Measurements from ENCODE around the gene LYZL1. TPM values are rescaled to one million over a fixed set of nuclear protein-coding genes. Genes with fewer than 3 reads are reported as not detected.

The LYZL1 gene
- total RNA-seq, 1 donor = not detected

DNA sequence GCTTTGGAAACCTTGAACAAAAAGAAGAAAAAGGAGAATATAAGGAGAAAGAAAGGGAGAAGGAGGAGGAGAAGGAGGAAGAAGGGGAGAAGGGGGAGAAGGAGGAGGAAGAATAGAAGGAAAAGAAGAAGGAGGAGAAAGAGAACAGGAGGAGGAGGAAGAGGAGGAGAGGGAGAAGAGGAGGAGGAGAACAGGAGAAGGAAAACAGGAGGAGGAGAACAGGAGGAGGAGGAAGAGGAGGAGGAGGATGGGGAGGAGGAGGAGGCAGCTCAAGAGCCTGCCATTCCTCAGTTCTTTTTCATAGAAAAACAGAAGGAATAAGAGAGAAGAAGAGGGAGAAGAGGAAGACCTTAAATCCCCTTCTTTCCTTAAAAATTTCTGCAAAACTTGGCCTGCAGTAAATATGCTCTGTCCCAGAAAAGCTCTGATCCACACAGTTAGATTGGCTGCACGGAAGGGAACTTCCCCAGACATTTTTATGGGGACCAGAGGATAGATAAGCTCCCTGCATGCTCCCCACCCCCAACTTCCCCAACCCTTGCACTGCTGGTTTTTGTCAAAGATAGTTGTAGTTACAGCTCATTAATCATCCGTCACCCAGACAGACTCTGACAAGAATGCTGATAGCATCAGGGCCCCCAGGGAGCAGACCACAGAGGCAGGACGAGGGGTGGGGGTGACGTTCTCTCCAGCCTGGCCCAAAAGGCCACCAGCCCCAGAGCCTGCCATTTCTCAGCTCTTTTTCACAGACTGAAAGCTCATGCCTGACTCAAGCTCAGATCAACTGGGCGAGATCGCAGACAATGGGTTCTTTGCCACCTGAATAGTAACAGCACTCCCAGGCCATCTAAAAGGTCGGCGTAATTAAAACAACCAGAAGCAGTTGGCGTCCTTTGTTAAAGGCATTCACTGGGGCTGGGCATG, 34.5 kb upstream of the LYZL1 start:
- H3K9me3 ChIP-seq (ENCODE audit: low read depth, low read length) = no peaks in the 10 kb centered on the region
- H3K27me3 ChIP-seq (ENCODE audit: insufficient read depth, low read length) = no peaks in the 10 kb centered on the region
- peaks cover 7% of the 10 kb centered on the region for H3K4me1 ChIP-seq (ENCODE audit: insufficient read depth, low read length)
- no peak overlapping the region for H3K4me3 ChIP-seq (ENCODE audit: low read length)

DNA sequence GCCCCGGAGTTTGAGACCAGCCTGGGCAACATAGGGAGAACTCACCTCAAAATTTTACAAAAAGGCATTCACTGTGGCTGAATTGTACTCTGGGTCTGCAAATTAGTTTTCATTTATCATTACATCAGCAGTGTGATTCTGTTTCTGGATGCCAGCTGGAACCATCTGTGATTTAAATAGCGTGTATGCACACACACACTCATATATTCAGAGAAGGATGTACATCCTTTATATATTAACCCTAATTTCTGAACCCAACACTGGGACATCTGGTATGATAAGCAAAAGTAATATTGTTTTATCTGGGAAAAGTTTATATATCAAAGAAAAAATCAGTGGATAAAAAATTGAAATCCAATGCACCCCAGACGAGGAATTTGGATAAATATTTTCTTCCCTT, 33.8 kb upstream of the LYZL1 start:
- Histone ChIP-seq H3K27me3 (ENCODE audit: insufficient read depth, low read length) (no peaks in the 10 kb centered on the region), H3K9me3 (ENCODE audit: low read depth, low read length) (no peaks in the 10 kb centered on the region), H3K4me1 (ENCODE audit: insufficient read depth, low read length) (peaks cover 7% of the 10 kb centered on the region), H3K4me3 (ENCODE audit: low read length) (no peak overlapping the region)

DNA sequence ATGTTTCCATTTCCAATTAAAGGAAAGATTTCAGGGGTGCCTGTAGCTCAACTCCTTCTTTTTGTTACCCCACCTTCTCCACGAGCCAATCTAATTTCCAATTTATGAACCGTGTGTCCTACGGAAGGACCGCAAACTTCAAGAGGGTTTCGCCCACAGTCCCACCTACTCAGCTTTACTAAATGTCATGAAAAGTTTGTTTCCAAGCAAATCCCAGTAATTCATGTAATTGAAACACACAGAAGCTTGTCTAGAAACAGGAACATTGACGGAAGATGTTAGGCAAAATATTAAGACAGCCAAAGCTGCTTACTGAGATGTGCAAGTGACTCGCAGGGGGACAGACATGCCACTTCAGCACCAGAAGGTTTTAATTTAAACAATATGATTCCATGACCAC, 32.9 kb upstream of the LYZL1 start:
- H3K9me3 ChIP-seq (ENCODE audit: low read depth, low read length) = no peaks in the 10 kb centered on the region
- no peaks in the 10 kb centered on the region for H3K27me3 ChIP-seq (ENCODE audit: insufficient read depth, low read length)
- H3K4me3 ChIP-seq (ENCODE audit: low read length) = no peak overlapping the region
- peaks cover 7% of the 10 kb centered on the region for H3K4me1 ChIP-seq (ENCODE audit: insufficient read depth, low read length)

DNA sequence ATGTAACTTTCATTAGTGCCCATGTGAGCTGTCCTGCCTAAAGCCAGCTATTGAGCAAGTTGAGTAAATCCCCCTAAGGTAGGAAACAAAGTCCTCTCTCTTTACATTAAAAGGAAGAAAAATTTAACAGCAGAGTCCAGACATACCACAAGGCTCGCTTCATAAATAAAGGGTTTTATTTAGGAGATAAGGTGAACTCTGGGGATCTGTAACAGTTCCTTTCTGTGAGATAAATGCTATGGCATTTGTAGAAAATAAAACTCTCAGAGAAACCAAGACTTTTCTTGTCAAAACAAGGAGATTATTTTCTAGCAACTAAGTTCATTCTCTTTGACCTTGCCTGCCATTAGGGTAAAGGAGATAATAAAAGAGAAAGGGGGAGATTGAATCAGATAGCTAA, 32.3 kb upstream of the LYZL1 start:
- H3K27me3 ChIP-seq (ENCODE audit: insufficient read depth, low read length) = no peaks in the 10 kb centered on the region
- H3K4me3 ChIP-seq (ENCODE audit: low read length) = no peak overlapping the region
- peaks cover 7% of the 10 kb centered on the region for H3K4me1 ChIP-seq (ENCODE audit: insufficient read depth, low read length)
- no peaks in the 10 kb centered on the region for H3K9me3 ChIP-seq (ENCODE audit: low read depth, low read length)

DNA sequence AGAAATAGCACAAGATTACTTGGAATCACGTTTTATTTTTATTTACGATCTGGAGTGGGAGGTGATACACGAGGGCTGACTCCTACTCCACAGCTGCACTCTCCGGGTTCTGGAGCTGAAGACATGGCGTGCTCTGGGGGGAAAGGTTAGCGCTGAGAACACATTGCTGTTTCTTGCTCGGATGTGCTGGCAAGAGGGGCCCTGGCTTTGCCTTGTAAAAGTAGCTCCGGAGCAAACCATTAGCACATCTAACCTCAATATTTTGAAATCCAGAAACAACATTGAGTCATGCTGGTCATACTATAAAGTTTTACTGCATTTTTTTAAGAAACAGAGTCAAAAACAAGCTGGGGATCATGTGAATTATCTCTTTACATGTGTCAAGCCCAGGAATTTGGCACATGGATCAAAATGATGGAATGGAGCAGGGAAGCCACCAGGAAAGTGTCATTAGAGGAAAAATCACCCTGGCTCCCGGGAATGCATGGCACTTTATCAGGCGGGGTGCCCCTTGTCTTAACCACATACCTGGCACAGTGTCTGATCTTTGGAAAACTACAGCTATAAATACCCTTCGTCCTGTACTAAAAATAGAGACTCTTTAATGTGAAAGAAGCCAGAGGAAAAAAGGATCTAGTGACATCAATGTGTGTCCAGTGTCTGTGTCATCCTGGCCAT, 31.6 kb upstream of the LYZL1 start:
- no peak overlapping the region for H3K4me3 ChIP-seq (ENCODE audit: low read length)
- H3K4me1 ChIP-seq (ENCODE audit: insufficient read depth, low read length) = peaks cover 7% of the 10 kb centered on the region
- H3K9me3 ChIP-seq (ENCODE audit: low read depth, low read length) = no peaks in the 10 kb centered on the region
- no peaks in the 10 kb centered on the region for H3K27me3 ChIP-seq (ENCODE audit: insufficient read depth, low read length)

DNA sequence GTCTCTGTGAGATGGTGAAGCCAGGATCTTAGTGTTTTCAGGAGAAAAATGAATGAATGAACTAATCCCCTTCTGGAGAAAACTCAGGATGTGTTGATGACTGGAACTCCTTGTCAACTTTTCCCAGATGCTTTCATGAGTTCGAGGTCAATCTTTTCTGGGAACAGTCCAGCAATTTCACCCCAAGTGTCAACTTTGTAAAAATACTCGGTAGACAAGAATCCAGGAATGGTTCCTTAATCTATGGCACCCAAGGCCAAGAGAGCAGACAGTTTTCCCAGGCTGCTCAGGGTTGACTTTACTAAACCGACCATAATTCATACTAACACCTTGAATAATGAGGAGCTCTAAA, 31.1 kb upstream of the LYZL1 start:
- H3K4me3 ChIP-seq (ENCODE audit: low read length) = no peak overlapping the region
- no peaks in the 10 kb centered on the region for H3K27me3 ChIP-seq (ENCODE audit: insufficient read depth, low read length)
- H3K4me1 ChIP-seq (ENCODE audit: insufficient read depth, low read length) = peaks cover 7% of the 10 kb centered on the region
- no peaks in the 10 kb centered on the region for H3K9me3 ChIP-seq (ENCODE audit: low read depth, low read length)

DNA sequence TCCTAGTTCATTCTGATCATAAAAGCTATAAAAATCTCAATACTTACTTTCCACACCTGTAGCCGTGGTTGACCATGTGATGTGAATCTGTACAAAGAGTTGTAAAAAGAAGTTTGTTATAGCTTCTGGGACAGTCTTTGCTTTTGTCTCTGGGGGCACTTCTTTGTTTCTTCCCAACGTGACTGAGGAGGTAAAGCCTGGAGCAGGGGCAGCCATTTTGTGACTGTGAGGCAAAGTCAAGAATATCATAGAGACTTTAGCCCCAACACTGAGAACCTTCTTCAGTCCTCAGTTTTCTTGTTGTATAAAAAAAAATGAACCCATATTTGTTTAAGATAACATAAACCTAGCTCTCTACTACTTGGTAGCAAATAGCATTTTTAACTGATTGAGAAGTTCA, 29.4 kb upstream of the LYZL1 start:
- H3K4me3 ChIP-seq (ENCODE audit: low read length) = no peak overlapping the region

DNA sequence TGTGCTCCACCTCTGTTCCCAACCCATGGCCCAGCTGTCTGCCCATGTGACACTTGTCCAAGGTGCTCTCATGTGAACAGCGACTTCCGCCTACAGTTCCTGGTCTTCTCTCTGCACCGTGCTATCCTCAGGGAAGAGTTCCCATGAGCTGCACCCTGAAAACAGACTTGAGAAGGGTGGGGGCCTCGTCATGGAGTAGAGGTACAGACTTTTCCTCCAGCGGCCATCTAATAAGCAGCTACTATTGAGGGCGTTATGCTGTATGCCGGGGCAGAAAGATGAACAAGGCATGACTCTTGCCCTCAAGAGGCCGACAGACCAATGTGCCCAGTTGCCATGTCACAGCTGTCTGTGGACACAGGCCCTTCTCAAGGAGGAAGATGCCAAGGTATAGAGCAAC, 25.4 kb upstream of the LYZL1 start:
- Histone ChIP-seq H3K27me3 (ENCODE audit: insufficient read depth, low read length) (no peaks in the 10 kb centered on the region), H3K4me1 (ENCODE audit: insufficient read depth, low read length) (no peaks in the 10 kb centered on the region), H3K9me3 (ENCODE audit: low read depth, low read length) (no peaks in the 10 kb centered on the region), H3K4me3 (ENCODE audit: low read length) (no peak overlapping the region)

More for the DNA sequence above, 29.4 kb upstream of the LYZL1 start:
- no peaks in the 10 kb centered on the region for H3K9me3 ChIP-seq (ENCODE audit: low read depth, low read length)
- H3K4me1 ChIP-seq (ENCODE audit: insufficient read depth, low read length) = peaks cover 7% of the 10 kb centered on the region
- H3K27me3 ChIP-seq (ENCODE audit: insufficient read depth, low read length) = no peaks in the 10 kb centered on the region

DNA sequence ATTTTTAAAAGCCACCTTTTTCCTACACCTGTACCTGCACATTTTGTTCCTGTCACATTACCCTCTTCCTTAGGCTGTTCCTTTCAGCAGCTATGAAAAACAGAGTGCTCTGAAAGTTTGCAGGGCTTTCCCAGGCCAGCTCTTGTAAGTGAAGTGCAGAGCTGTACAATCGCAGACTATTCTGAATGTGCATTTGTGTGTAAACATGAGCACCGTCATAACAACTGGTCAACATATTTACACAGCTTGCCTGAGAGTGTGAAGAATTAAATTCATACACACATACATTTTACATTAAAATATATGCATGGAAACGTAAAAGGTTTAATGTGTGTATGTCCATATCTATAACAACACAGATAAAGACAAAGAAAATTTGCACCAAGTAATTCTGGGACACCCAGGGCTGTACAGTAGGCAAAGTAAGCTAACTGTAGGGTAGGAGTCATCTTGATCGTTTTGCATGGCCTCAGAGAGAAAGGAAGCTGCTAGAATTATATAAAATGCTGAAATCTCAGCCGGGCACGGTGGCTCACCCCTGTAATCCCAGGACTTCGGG, 23.6 kb upstream of the LYZL1 start:
- no peaks in the 10 kb centered on the region for H3K4me1 ChIP-seq (ENCODE audit: insufficient read depth, low read length)
- H3K9me3 ChIP-seq (ENCODE audit: low read depth, low read length) = no peaks in the 10 kb centered on the region
- no peak overlapping the region for H3K4me3 ChIP-seq (ENCODE audit: low read length)
- H3K27me3 ChIP-seq (ENCODE audit: insufficient read depth, low read length) = no peaks in the 10 kb centered on the region

DNA sequence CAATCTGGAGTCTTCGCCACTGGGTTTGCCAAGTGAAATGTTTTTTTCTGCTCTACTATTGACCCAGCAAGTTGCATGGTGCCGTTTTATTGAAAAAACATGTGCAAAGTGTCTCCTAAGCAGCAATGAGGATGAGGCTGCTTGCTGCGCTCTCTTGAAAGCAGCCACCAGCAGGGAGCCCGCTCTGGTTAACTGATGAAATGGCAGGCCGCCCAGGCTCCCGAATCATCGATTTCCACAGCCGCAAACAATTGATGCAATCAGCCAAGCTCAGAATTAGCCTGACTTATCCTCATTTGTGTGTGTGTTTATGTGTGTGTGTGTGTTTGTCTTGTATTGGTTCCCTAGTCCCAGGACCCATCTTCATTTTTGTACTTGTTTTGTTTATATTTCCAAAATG, 22.2 kb upstream of the LYZL1 start:
- Histone ChIP-seq H3K4me3 (ENCODE audit: low read length) (no peak overlapping the region), H3K9me3 (ENCODE audit: low read depth, low read length) (no peaks in the 10 kb centered on the region), H3K4me1 (ENCODE audit: insufficient read depth, low read length) (no peaks in the 10 kb centered on the region), H3K27me3 (ENCODE audit: insufficient read depth, low read length) (no peaks in the 10 kb centered on the region)

DNA sequence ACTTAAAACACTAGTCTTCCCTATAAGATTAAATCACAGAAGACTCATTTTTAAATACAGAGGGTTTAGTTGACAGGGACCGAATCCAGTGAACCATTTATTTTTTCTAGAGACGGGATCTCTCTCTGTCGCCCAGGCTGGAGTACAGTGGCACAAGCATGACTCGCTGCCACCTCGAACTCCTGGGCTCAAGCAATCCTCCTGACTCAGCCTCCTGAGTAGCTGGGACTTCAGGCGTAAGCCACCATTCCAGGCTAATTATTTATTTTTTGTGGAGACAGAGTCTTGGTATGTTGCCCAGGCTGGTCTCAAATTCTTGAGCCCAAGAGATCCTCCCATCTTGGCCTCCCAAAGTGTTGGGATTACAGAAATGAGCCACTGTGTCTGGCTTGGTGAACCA, 20.9 kb upstream of the LYZL1 start:
- no peaks in the 10 kb centered on the region for H3K27me3 ChIP-seq (ENCODE audit: insufficient read depth, low read length)

DNA sequence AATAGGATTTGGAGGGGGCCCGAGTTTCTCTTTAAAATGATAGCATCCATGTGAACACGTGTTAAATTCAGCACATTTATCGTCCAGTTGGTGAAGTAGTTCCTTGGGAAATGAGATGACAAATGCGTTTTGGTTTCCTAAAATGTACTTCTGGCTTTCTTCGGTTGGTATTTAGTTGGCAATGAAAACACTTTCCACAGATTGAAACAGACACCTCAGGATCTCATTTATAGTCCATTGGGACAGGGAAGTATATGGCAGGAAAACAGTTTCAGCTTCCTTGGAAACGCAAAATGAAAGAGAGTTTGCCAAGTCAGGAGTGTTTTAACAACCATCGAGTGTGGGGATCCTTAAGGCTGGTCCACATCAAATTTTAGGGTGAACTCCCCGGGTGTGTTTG, 19.4 kb upstream of the LYZL1 start:
- no peaks in the 10 kb centered on the region for H3K9me3 ChIP-seq (ENCODE audit: low read depth, low read length)
- no peak overlapping the region for H3K4me3 ChIP-seq (ENCODE audit: low read length)
- H3K4me1 ChIP-seq (ENCODE audit: insufficient read depth, low read length) = no peaks in the 10 kb centered on the region
- no peaks in the 10 kb centered on the region for H3K27me3 ChIP-seq (ENCODE audit: insufficient read depth, low read length)

More for the DNA sequence above, 20.9 kb upstream of the LYZL1 start:
- Histone ChIP-seq H3K9me3 (ENCODE audit: low read depth, low read length) (no peaks in the 10 kb centered on the region), H3K4me3 (ENCODE audit: low read length) (no peak overlapping the region), H3K4me1 (ENCODE audit: insufficient read depth, low read length) (no peaks in the 10 kb centered on the region)

DNA sequence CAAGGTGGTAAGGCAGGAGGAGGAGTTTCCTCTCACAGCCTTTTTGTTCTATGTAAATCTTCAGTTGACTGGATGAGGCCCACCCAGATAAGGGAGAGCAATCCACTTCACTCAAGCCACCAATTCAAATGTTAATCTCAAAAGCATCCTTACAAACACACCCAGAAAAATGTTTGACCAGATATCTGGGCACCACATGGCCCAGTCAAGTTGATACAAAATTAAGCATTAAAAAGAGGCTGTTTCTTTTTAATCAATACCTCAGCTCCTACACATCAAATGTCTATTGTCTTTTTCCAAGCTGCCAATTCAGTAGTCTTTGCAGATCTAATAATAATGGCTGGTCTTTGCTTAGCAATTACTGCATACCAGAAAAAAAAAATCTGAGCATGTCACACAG, 18.0 kb upstream of the LYZL1 start:
- H3K9me3 ChIP-seq (ENCODE audit: low read depth, low read length) = no peaks in the 10 kb centered on the region
- no peaks in the 10 kb centered on the region for H3K27me3 ChIP-seq (ENCODE audit: insufficient read depth, low read length)
- H3K4me3 ChIP-seq (ENCODE audit: low read length) = no peak overlapping the region
- H3K4me1 ChIP-seq (ENCODE audit: insufficient read depth, low read length) = no peaks in the 10 kb centered on the region

DNA sequence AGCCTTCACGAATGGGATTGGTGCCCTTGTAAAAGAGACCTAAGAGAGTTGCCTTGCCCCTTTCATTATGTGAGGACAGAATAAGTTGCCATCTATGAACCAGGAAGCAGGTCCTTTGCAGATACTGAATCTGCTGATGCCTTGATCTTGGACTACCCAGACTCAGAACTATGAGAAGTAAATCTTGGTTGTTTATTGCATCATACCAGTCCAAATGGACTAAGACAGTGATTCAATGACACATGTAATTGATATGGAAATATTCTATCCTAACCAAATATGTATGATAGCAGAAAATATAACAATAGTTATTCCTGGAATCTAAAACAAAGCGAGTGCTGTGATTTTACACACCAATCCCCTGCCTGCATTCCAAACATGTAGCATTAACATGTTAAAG, 17.0 kb upstream of the LYZL1 start:
- no peaks in the 10 kb centered on the region for H3K27me3 ChIP-seq (ENCODE audit: insufficient read depth, low read length)
- H3K4me3 ChIP-seq (ENCODE audit: low read length) = no peak overlapping the region
- H3K9me3 ChIP-seq (ENCODE audit: low read depth, low read length) = no peaks in the 10 kb centered on the region
- H3K4me1 ChIP-seq (ENCODE audit: insufficient read depth, low read length) = no peaks in the 10 kb centered on the region

DNA sequence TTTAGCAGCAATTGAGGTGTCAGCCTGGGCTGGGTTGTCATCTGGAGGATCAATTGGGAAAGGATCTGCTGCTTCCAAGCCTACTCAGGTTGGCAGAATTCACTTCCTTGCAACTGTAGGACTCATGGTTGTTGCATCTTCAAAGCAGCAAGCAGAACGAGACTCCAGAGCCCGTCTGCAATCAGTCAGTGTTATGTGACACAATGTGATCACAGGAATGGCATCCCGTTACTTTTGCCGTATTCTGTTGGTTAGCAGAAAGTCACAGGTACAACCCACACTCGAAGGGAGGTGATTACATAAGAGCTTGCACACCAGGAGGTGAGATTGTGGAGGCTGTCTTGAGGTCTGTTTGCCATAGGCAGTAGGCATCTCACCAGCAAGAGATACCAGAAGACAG, 15.4 kb upstream of the LYZL1 start:
- H3K4me1 ChIP-seq (ENCODE audit: insufficient read depth, low read length) = no peaks in the 10 kb centered on the region
- no peak overlapping the region for H3K4me3 ChIP-seq (ENCODE audit: low read length)
- no peaks in the 10 kb centered on the region for H3K27me3 ChIP-seq (ENCODE audit: insufficient read depth, low read length)
- no peaks in the 10 kb centered on the region for H3K9me3 ChIP-seq (ENCODE audit: low read depth, low read length)

Measured in mononuclear cell (primary cell).